KOPT-K1 (cell line): ENCODE measurements around the gene GBP1.

Experiments
- H3K27ac ChIP-seq: fragments of 200-600 bp; sonication (generic); 2 replicates; pipeline ENCODE4 v1.5.1; 2016; ENCODE audit warnings: antibody characterized with exemption, mild to moderate bottlenecking, low read depth, low read length; ENCODE audit not compliant: poor library complexity, severe bottlenecking
- H3K36me3 ChIP-seq: fragments of 200-600 bp; sonication (generic); 2 replicates; pipeline ENCODE4 v1.5.1; 2017; ENCODE audit warnings: antibody characterized with exemption, mild to moderate bottlenecking, low read length, moderate library complexity; ENCODE audit not compliant: insufficient read depth
- H3K9me3 ChIP-seq: fragments of 200-600 bp; sonication (generic); 2 replicates; pipeline ENCODE4 v1.5.1; 2017; ENCODE audit warnings: antibody characterized with exemption, low read length, mild to moderate bottlenecking; ENCODE audit not compliant: insufficient read depth, poor library complexity, severe bottlenecking

GBP1 gene

DNA sequence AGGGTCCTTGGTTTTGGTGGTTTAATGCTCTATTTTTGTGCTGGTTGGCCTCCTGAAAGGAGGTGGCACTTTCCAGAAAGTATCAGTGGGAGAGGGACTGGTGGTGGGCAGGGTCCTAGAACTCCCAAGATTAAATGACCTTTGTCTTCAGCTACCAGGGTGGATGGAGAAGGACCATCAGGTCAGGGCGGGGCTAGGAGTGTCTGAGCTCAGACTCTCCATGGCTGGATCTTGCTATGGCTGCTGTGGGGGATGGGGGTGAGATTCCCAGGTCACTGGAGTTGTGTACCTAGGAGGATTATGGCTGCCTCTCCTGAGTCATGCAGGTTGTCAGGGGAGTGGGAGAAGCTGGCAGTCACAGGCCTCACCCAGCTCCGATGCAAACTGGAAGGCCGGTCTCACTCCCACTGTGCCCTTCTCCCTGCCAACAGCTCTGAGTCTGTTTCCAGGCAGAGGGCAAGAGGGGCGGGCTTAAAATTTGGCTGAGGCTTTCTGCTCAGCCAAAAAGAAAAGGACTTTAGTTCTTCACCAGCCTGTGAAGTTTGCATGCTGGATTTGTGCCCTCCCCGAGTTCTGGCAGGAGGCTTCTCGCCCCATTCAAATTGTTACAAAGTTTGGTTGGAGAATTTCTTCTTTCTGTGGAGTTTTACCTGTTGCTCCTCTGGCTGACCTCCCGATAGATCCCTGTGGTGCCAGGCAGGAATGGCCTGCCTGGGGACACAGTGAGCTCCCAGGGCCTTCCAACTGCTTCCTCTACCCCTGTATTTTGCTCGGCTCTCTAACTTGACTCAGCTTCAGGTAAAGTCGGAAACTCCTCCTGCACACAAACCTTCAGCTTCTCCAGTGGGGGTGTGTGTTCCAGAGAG lies 59.5 kb downstream of the GBP1 start:
- no peaks in the 10 kb centered on the region for H3K9me3 ChIP-seq
- no peak overlapping the region for H3K27ac ChIP-seq
- peaks cover 62% of the 10 kb centered on the region for H3K36me3 ChIP-seq
